GM12891 (cell line): ENCODE measurements around the gene RAE1.

Experiments used
- POLR2A ChIP-seq: IDR thresholded peaks from 2 replicates; pipeline ENCODE4 v1.6.1; 2011; ENCODE audit warnings: low read depth, low read length, control low read depth
- POLR2AphosphoS5 ChIP-seq: IDR thresholded peaks from 2 replicates; pipeline ENCODE4 v1.6.1; 2011; ENCODE audit warnings: low read depth, low read length, control low read depth
- TAF1 ChIP-seq: IDR thresholded peaks from 2 replicates; pipeline ENCODE4 v1.6.1; 2011; ENCODE audit warnings: low read depth, low read length, control low read depth

- no peak for TF ChIP-seq TAF1
- TF ChIP-seq POLR2AphosphoS5, result no peak
- TF ChIP-seq POLR2A, result no peak
Measured at GRCh38 chr20:57383447-57384347, 32.6 kb downstream of the RAE1 start.
